KOPT-K1 (cell line): ENCODE data around the gene LIMS2.

Experiments used
- H3K27ac ChIP-seq: fragments of 200-600 bp; sonication (generic); 2 replicates; pipeline ENCODE4 v1.5.1; 2016; ENCODE audit warnings: antibody characterized with exemption, mild to moderate bottlenecking, low read depth, low read length; ENCODE audit not compliant: poor library complexity, severe bottlenecking
- H3K36me3 ChIP-seq: fragments of 200-600 bp; sonication (generic); 2 replicates; pipeline ENCODE4 v1.5.1; 2017; ENCODE audit warnings: antibody characterized with exemption, mild to moderate bottlenecking, low read length, moderate library complexity; ENCODE audit not compliant: insufficient read depth
- H3K9me3 ChIP-seq: fragments of 200-600 bp; sonication (generic); 2 replicates; pipeline ENCODE4 v1.5.1; 2017; ENCODE audit warnings: antibody characterized with exemption, low read length, mild to moderate bottlenecking; ENCODE audit not compliant: insufficient read depth, poor library complexity, severe bottlenecking

Gene LIMS2, protein sequence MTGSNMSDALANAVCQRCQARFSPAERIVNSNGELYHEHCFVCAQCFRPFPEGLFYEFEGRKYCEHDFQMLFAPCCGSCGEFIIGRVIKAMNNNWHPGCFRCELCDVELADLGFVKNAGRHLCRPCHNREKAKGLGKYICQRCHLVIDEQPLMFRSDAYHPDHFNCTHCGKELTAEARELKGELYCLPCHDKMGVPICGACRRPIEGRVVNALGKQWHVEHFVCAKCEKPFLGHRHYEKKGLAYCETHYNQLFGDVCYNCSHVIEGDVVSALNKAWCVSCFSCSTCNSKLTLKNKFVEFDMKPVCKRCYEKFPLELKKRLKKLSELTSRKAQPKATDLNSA

GRCh38 chr2:127675331-127676261 is at the start of gene LIMS2:
Gene LIMS2, minus strand, starts transcription at chr2:127675530. Its CDS starts 506 bp downstream, at chr2:127675024.
- H3K36me3 ChIP-seq: no peaks in the 10 kb centered on the region
- H3K9me3 ChIP-seq: no peaks in the 10 kb centered on the region
- no peak within 1 kb of the TSS for H3K27ac ChIP-seq

DNA sequence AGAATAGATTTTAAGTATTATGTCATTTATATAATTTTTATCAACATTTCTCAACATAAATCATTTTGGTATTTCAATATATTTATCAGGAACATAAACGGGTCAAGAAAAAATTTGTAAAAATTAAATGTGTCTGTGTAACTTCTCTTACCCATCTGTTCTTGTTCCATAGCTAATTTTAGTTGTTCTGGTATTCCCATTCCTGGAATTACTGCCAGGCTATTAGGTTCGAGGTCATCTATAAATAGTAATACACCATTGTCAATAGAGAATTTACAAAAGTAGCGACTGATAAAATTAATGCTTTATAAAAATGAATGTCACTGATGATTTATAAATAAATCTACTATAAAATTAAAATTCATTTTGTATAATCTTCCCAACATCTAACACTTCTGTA is 47.5 kb upstream of the LIMS2 start:
- no peak overlapping the region for H3K27ac ChIP-seq
- peaks cover 90% of the 10 kb centered on the region for H3K36me3 ChIP-seq
- H3K9me3 ChIP-seq: no peaks in the 10 kb centered on the region

DNA sequence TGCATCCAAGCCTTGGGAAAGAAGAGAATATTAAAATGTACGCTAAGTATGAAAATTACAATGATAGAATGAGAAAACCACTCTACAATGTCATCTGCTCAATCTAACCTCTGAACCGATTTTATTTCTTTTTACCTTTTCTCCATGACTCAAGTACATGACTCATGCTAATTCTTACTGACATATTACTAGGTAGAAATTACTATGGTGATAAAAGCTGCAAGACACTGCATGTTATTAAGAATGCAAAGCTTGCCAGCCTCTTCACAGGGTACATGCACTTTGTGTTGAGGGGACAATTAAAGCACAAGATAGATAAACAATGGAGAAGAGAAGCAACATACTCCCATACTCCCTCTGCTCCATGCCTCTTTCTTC is 46.6 kb upstream of the LIMS2 start:
- Histone ChIP-seq H3K9me3 (no peaks in the 10 kb centered on the region), H3K27ac (no peak overlapping the region), H3K36me3 (peaks cover 92% of the 10 kb centered on the region)

GRCh38 chr2:127721311-127721977 is 46.1 kb upstream of the LIMS2 start:
- peaks cover 92% of the 10 kb centered on the region for H3K36me3 ChIP-seq
- no peaks in the 10 kb centered on the region for H3K9me3 ChIP-seq
- no peak overlapping the region for H3K27ac ChIP-seq

DNA sequence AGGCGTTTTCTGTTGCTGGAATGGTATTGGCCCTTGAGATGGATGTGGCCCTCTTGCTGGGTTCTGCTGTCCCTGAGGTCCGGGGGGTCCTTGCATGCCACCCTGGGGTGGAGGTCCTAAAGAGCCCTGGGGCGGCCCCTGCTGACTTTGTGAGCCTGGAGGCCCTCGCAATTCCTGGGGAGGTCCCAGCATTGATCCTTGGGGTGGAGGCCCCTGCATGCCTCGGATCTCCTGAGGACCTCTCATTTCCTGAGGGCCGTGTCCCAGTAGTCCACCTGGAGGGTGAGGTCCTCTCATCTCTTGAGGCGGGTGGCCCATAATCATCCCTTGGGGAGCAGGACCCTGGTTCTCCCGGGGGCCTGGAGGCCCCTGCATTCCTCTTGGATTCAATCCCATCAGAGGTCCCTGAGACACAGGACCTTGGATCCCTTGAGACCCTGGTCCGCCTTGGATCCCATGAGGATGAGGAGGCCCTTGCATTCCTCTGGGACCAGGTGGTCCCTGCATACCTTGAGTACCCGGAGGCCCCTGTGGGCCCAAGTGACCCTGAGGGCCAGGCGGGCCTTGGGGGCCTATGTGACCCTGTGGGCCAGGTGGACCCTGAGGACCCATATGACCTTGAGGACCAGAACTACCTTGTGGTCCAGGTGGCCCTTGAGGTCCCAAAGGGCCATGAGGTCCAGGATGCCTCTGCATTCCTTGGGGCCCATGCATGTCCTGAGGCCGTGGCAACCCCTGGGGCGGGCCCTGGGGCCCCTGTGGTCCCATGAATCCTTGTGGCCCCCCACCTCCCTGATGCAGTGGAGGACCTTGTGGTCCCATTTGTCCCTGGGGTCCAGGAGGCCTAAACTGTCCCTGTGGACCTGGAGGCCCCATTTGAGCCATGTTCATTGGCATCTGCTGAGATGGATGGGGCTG is 44.2 kb upstream of the LIMS2 start:
- Histone ChIP-seq H3K9me3 (no peaks in the 10 kb centered on the region), H3K36me3 (peaks cover 95% of the 10 kb centered on the region), H3K27ac (no peak overlapping the region)

DNA sequence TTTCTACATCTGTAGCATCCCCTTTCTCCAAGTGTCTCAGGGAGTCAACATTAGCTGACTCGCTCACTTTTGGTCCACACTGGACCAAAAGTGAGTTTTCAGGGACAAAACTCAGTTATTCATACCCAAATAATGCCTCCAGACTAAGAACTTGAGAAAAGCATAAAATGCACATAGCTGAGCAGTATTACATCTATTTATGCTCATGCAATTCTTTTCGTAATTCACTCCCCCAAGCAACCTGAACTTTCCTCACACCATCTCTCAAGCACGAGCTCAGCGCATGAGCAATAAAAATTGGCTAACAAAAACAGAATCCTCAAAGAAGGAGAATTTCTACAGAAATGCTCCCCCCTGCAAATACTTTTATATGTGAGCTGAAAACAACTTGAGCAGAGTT is 42.9 kb upstream of the LIMS2 start:
- Histone ChIP-seq H3K9me3 (no peaks in the 10 kb centered on the region), H3K36me3 (peaks cover 95% of the 10 kb centered on the region), H3K27ac (no peak overlapping the region)

DNA sequence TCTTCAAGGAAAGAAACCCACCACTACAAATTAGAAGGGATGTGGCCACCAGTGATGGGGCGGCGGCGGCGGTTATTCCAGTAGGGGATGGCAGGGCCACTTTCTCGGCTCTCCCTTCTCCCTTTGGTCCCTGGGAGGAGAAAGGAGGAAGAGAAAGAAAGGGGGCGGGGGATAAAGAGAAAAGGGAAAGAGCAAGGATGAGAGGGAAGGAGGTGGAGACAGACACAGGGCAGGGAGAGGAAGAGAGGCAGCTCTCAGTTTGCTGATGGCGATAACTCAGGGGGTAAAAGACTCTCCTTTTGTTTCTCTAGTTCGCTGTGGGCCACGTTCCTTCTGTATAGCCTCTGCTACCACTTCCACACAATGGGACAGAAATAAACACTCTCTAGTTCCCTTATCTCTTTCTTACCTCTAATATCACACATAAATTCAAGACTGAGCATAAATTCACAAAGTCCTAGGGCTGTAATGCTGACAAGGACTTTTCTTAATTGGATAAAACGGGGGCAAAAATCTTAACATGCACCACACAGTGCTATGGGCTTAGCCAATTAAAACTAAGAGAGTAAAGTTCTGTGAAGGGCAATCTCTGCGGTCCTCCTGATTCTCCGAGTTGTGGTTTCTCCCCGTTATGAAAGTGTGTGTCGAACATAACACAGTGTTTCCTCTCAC is 40.6 kb upstream of the LIMS2 start:
- Histone ChIP-seq H3K36me3 (peaks cover 91% of the 10 kb centered on the region), H3K27ac (no peak overlapping the region), H3K9me3 (no peaks in the 10 kb centered on the region)

GRCh38 chr2:127713562-127713961 is 38.2 kb upstream of the LIMS2 start:
- Histone ChIP-seq H3K36me3 (peaks cover 90% of the 10 kb centered on the region), H3K27ac (no peak overlapping the region), H3K9me3 (no peaks in the 10 kb centered on the region)

- Histone ChIP-seq H3K9me3 (no peaks in the 10 kb centered on the region), H3K36me3 (peaks cover 90% of the 10 kb centered on the region), H3K27ac (no peak overlapping the region)
Observed at GRCh38 chr2:127712999-127713398, 37.7 kb upstream of the LIMS2 start.

GRCh38 chr2:127709336-127709735 is 34.0 kb upstream of the LIMS2 start:
- Histone ChIP-seq H3K9me3 (no peaks in the 10 kb centered on the region), H3K36me3 (peaks cover 92% of the 10 kb centered on the region), H3K27ac (no peak overlapping the region)

DNA sequence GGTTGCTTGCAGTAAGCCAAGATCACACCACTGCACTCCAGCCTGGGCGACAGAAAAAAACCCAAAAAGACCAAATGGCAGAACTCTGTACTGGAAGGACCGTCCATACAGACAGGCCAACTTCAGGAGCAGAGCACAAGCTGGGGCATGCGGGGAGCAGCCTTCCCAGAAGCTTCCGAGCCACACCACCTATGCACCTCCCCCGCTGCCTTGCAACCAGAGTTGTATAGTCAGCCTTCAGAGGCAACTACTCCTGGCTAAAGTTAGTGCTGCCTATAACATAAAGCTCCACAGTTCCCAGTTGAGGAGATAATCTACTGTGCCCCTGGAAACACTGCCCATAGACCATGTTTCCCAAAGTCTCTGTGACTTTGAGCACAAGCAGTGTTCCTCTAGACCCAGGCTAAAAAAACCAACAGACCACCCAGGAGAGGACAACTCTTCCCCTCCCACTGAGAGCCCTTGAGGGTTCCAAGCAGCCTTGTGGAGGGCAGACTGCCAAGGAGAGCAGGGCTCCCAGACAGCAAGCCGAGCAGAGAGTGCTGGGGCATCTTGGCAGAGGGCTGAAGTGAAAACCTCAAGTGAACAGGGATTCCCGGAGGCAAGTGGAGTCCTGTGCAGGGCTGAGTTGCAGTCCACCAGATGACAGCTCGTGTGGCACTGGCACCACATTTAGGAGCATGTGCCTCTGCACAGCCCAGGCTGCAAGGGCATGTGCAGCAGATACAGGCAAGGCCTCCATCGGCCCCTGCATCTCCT is 32.7 kb upstream of the LIMS2 start:
- Histone ChIP-seq H3K9me3 (no peaks in the 10 kb centered on the region), H3K27ac (no peak overlapping the region), H3K36me3 (peaks cover 90% of the 10 kb centered on the region)

DNA sequence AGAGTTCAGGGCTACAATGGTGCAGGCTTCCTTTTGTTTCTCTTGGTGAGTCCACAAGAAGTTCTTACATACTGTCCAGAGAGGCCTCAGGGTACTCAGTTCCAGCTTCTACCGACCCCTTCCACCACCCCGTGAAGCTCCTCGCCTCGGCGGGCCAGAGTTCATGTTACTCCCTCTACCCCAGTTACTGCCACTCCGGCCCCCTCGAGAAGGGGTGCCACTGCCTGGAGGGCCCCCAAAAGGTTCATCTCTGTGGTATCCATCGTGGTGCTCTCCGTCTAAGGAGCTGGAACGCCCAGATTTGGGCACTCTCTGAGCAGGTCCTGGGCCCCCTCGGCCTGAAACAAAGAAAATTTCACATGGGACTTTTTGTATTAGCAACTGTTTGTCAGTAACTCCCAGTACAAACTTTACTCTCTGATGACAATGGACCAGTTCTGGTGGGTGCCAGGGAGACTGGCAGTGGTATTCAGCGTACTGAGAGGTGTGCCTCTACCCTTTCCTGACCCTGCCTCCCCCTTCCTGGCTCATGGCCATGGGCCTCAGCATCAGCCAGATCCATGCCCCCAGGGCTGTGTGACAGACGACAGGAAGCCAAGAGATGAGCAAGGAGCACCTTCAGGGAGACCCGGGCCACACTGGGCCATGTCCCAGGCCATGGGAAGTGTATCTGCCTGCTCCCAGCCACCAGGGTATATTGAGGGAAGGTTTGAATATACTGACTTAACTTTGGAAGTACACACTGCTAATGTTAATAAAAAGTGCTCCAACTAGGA is 31.1 kb upstream of the LIMS2 start:
- Histone ChIP-seq H3K36me3 (peaks cover 79% of the 10 kb centered on the region), H3K27ac (no peak overlapping the region), H3K9me3 (no peaks in the 10 kb centered on the region)
